Neutrophil (primary cell): Measurements from ENCODE around the gene DTL.
A peak's percentile ranks its signal among the peaks of the same experiment; 100 is the strongest.

Experiments used
- H3K27ac ChIP-seq: fragments of 200-600 bp; sonication (generic); 2 replicates; pipeline ENCODE4 v1.5.1; 2016; ENCODE audit warnings: mild to moderate bottlenecking, moderate library complexity
- H3K27me3 ChIP-seq: fragments of 200-600 bp; sonication (generic); 2 replicates; pipeline ENCODE4 v1.6.0; 2016; ENCODE audit warnings: mild to moderate bottlenecking
- H3K36me3 ChIP-seq: fragments of 200-600 bp; sonication (generic); 2 replicates; pipeline ENCODE4 v1.5.1; 2017
- H3K4me1 ChIP-seq, 2 experiments: fragments of 200-600 bp in 1 of 2; sonication (generic) in 1 of 2; 1 replicate in 1 of 2; 2 replicates in 1 of 2; pipeline versions ENCODE4 v1.5.1 to v1.6.1; 2013 to 2016; ENCODE audit warnings: low read depth in 1 of 2, low read length in 1 of 2, mild to moderate bottlenecking in 1 of 2, moderate library complexity in 1 of 2; ENCODE audit not compliant: control insufficient read depth in 1 of 2, insufficient read depth in 1 of 2
- H3K4me3 ChIP-seq, 2 experiments: fragments of 200-600 bp in 1 of 2; sonication (generic) in 1 of 2; 1 replicate in 1 of 2; 2 replicates in 1 of 2; pipeline ENCODE4 v1.5.1; 2013 to 2016; ENCODE audit warnings: low read depth in 1 of 2, low read length in 1 of 2, mild to moderate bottlenecking in 1 of 2, moderate library complexity in 1 of 2
- H3K9me3 ChIP-seq: fragments of 200-600 bp; sonication (generic); 2 replicates; pipeline ENCODE4 v1.5.1; 2016
- CTCF ChIP-seq: fragments of 200-600 bp; sonication (generic); IDR thresholded peaks from 2 replicates; pipeline ENCODE4 v1.5.1; 2016; ENCODE audit warnings: antibody characterized with exemption

Gene DTL

GRCh38 chr1:212139526-212140135 lies 104.1 kb downstream of the DTL start:
- Histone ChIP-seq H3K4me3 (no peak overlapping the region), H3K4me1 (no peaks in the 10 kb centered on the region), H3K27ac (no peak overlapping the region), H3K9me3 (no peaks in the 10 kb centered on the region), H3K27me3 (no peaks in the 10 kb centered on the region), H3K36me3 (no peaks in the 10 kb centered on the region)
- TF ChIP-seq CTCF: no peak

GRCh38 chr1:212141404-212141803 lies 105.9 kb downstream of the DTL start:
- H3K27me3 ChIP-seq: no peaks in the 10 kb centered on the region
- no peaks in the 10 kb centered on the region for H3K9me3 ChIP-seq
- no peak for TF ChIP-seq CTCF
- no peaks in the 10 kb centered on the region for H3K4me1 ChIP-seq
- no peak overlapping the region for H3K27ac ChIP-seq
- no peaks in the 10 kb centered on the region for H3K36me3 ChIP-seq
- H3K4me3 ChIP-seq: no peak overlapping the region

- no peaks in the 10 kb centered on the region for H3K4me1 ChIP-seq
- H3K27me3 ChIP-seq: no peaks in the 10 kb centered on the region
- no peak for TF ChIP-seq CTCF
- no peaks in the 10 kb centered on the region for H3K9me3 ChIP-seq
- H3K36me3 ChIP-seq: no peaks in the 10 kb centered on the region
- H3K4me3 ChIP-seq: no peak overlapping the region
- no peak overlapping the region for H3K27ac ChIP-seq
Observed at GRCh38 chr1:212142883-212143530, 107.5 kb downstream of the DTL start.

- Histone ChIP-seq H3K27me3 (no peaks in the 10 kb centered on the region), H3K4me3 (no peak overlapping the region), H3K9me3 (no peaks in the 10 kb centered on the region), H3K4me1 (peaks cover 2 to 5% of the 10 kb centered on the region in 2 experiments), H3K36me3 (no peaks in the 10 kb centered on the region), H3K27ac (peak overlapping the region; percentile 20)
- TF ChIP-seq CTCF: no peak
Observed at GRCh38 chr1:212147581-212148033, 112.1 kb downstream of the DTL start.

GRCh38 chr1:212149566-212149965 lies 114.0 kb downstream of the DTL start:
- no peak overlapping the region for H3K27ac ChIP-seq
- H3K36me3 ChIP-seq: no peaks in the 10 kb centered on the region
- H3K4me1 ChIP-seq: peaks cover 2 to 11% of the 10 kb centered on the region in 2 experiments

More at GRCh38 chr1:212149566-212149965, 114.0 kb downstream of the DTL start:
- no peak overlapping the region for H3K4me3 ChIP-seq
- H3K27me3 ChIP-seq: no peaks in the 10 kb centered on the region
- no peaks in the 10 kb centered on the region for H3K9me3 ChIP-seq
- no peak for TF ChIP-seq CTCF
